Jurkat, Clone E6-1 (cell line): Measurements from ENCODE around the gene TPCN2.

ENCODE experiments used
- DNase-seq: peaks from one replicate; pipeline ENCODE4 v3.0.0-alpha.2; 2011; ENCODE audit warnings: low read depth, low spot score
- H3K4me3 ChIP-seq: 2 replicates; pipeline ENCODE4 v1.5.1; 2011; ENCODE audit warnings: mild to moderate bottlenecking, low read length, control low read depth, moderate library complexity

The TPCN2 gene

GRCh38 chr11:69034123-69034867 is 14.4 kb upstream of the TPCN2 start:
- no peak for DNase-seq
- H3K4me3 ChIP-seq: no peak overlapping the region

GRCh38 chr11:69035150-69035945 is 13.4 kb upstream of the TPCN2 start:
- no peak for DNase-seq
- H3K4me3 ChIP-seq: no peak overlapping the region

GRCh38 chr11:69035946-69036340 is 12.8 kb upstream of the TPCN2 start:
- H3K4me3 ChIP-seq: no peak overlapping the region
- DNase-seq: no peak

GRCh38 chr11:69037074-69037473 is 11.7 kb upstream of the TPCN2 start:
- DNase-seq: no peak
- H3K4me3 ChIP-seq: no peak overlapping the region

- no peak overlapping the region for H3K4me3 ChIP-seq
- no peak for DNase-seq
These were observed 11.2 kb upstream of the TPCN2 start for GRCh38 chr11:69037544-69037943.

- no peak overlapping the region for H3K4me3 ChIP-seq
- DNase-seq: no peak
These were observed 9.2 kb upstream of the TPCN2 start for GRCh38 chr11:69039501-69039900.

GRCh38 chr11:69040051-69040450 is 8.7 kb upstream of the TPCN2 start:
- no peak overlapping the region for H3K4me3 ChIP-seq
- no peak for DNase-seq

- no peak for DNase-seq
- H3K4me3 ChIP-seq: no peak overlapping the region
These were observed 8.0 kb upstream of the TPCN2 start for GRCh38 chr11:69040581-69041260.

GRCh38 chr11:69041516-69041915 is 7.2 kb upstream of the TPCN2 start:
- no peak overlapping the region for H3K4me3 ChIP-seq
- no peak for DNase-seq

GRCh38 chr11:69044111-69045013 is 4.4 kb upstream of the TPCN2 start:
- no peak for DNase-seq

GRCh38 chr11:69048031-69048693 is 570 bp upstream of the TPCN2 start:
- H3K4me3 ChIP-seq: peak overlapping the region; percentile 75
- DNase-seq: no peak

More at GRCh38 chr11:69044111-69045013, 4.4 kb upstream of the TPCN2 start:
- H3K4me3 ChIP-seq: no peak overlapping the region

- H3K4me3 ChIP-seq: peak overlapping the region; percentile 75
- no peak for DNase-seq
These were observed 747 bp downstream of the TPCN2 start for GRCh38 chr11:69049490-69049867.

GRCh38 chr11:69050592-69051380 is 2.1 kb downstream of the TPCN2 start:
- H3K4me3 ChIP-seq: no peak overlapping the region

GRCh38 chr11:69051381-69052342 is 2.9 kb downstream of the TPCN2 start:
- no peak for DNase-seq
- H3K4me3 ChIP-seq: no peak overlapping the region

More at GRCh38 chr11:69050592-69051380, 2.1 kb downstream of the TPCN2 start:
- no peak for DNase-seq

GRCh38 chr11:69052343-69053168 is 3.8 kb downstream of the TPCN2 start:
- H3K4me3 ChIP-seq: no peak overlapping the region

GRCh38 chr11:69053169-69053477 is 4.4 kb downstream of the TPCN2 start:
- no peak overlapping the region for H3K4me3 ChIP-seq
- DNase-seq: no peak

More at GRCh38 chr11:69052343-69053168, 3.8 kb downstream of the TPCN2 start:
- peak; percentile 39 for DNase-seq
